ENCODE measurements around the gene SUCO.

The SUCO gene

GRCh38 chr1:172656576-172656975, 123.6 kb downstream of the SUCO start:
- Histone ChIP-seq H4K91ac (ENCODE audit: low read depth, low read length) (no peak overlapping the region), H2AK5ac (ENCODE audit: low read length) (no peak overlapping the region), H3K27ac (ENCODE audit: low read depth, low read length) (no peak overlapping the region), H3K4me3 (ENCODE audit: low read depth, low read length) (peak overlapping the region; percentile 36), H3K9ac (ENCODE audit: low read length) (peak overlapping the region; percentile 64), H2BK120ac (ENCODE audit: insufficient read depth, low read length, poor library complexity) (no peak overlapping the region), H4K8ac (ENCODE audit: low read depth, low read length) (no peak overlapping the region), H2BK5ac (ENCODE audit: low read depth, low read length, poor library complexity) (no peak overlapping the region), H3K14ac (ENCODE audit: low read length) (no peak overlapping the region), H3K79me2 (ENCODE audit: control insufficient read depth, insufficient read depth, low read length, poor library complexity) (no peaks in the 10 kb centered on the region), H3K79me1 (ENCODE audit: low read length) (peaks cover 6% of the 10 kb centered on the region), H3K18ac (ENCODE audit: low read length) (no peak overlapping the region), H4K12ac (ENCODE audit: low read depth, low read length) (no peak overlapping the region), H2BK12ac (ENCODE audit: low read length) (no peak overlapping the region), H3K27me3 (ENCODE audit: insufficient read depth, low read length) (no peaks in the 10 kb centered on the region), H2AFZ (ENCODE audit: insufficient read depth, low read length, poor library complexity) (no peak overlapping the region), H3K4ac (ENCODE audit: low read depth, low read length) (no peak overlapping the region), H3K9me3 (ENCODE audit: insufficient read depth, low read depth, low read length) (no peaks in the 10 kb centered on the region), H3K36me3 (ENCODE audit: control insufficient read depth in 1 of 2, insufficient read depth in 2 of 2, low read length in 2 of 2) (no peaks in the 10 kb centered on the region), H3K23ac (ENCODE audit: low read length) (no peak overlapping the region), H3K4me1 (ENCODE audit: control insufficient read depth in 1 of 2, insufficient read depth in 2 of 2, low read length in 2 of 2) (peaks cover 0 to 8% of the 10 kb centered on the region in 2 experiments), H3K4me2 (ENCODE audit: low read length) (no peak overlapping the region)
- no CpG with 5 or more reads among the region's 6 CpGs for WGBS (ENCODE audit: extremely low coverage, insufficient coverage, insufficient read length)
- no peak for DNase-seq

- Histone ChIP-seq H4K8ac (ENCODE audit: low read depth, low read length) (peak overlapping the region; percentile 16), H3K9me3 (ENCODE audit: insufficient read depth, low read depth, low read length) (no peaks in the 10 kb centered on the region), H4K91ac (ENCODE audit: low read depth, low read length) (peak overlapping the region; percentile 62), H2AFZ (ENCODE audit: insufficient read depth, low read length, poor library complexity) (no peak overlapping the region), H3K79me1 (ENCODE audit: low read length) (peaks cover 6% of the 10 kb centered on the region), H3K4me2 (ENCODE audit: low read length) (no peak overlapping the region), H3K9ac (ENCODE audit: low read length) (no peak overlapping the region), H2AK5ac (ENCODE audit: low read length) (peak overlapping the region; percentile 96), H3K4me1 (ENCODE audit: control insufficient read depth in 1 of 2, insufficient read depth in 2 of 2, low read length in 2 of 2) (peaks cover 0 to 8% of the 10 kb centered on the region in 2 experiments), H3K4ac (ENCODE audit: low read depth, low read length) (no peak overlapping the region), H3K23ac (ENCODE audit: low read length) (no peak overlapping the region), H3K14ac (ENCODE audit: low read length) (peak overlapping the region; percentile 61), H3K27me3 (ENCODE audit: insufficient read depth, low read length) (no peaks in the 10 kb centered on the region), H4K12ac (ENCODE audit: low read depth, low read length) (no peak overlapping the region), H3K18ac (ENCODE audit: low read length) (peak overlapping the region; percentile 71), H3K79me2 (ENCODE audit: control insufficient read depth, insufficient read depth, low read length, poor library complexity) (no peaks in the 10 kb centered on the region), H3K36me3 (ENCODE audit: control insufficient read depth in 1 of 2, insufficient read depth in 2 of 2, low read length in 2 of 2) (no peaks in the 10 kb centered on the region), H2BK120ac (ENCODE audit: insufficient read depth, low read length, poor library complexity) (peak overlapping the region; percentile 58), H3K27ac (ENCODE audit: low read depth, low read length) (no peak overlapping the region), H3K4me3 (ENCODE audit: low read depth, low read length) (no peak overlapping the region), H2BK5ac (ENCODE audit: low read depth, low read length, poor library complexity) (no peak overlapping the region), H2BK12ac (ENCODE audit: low read length) (peak overlapping the region; percentile 84)
- DNase-seq, result no peak
- WGBS (ENCODE audit: extremely low coverage, insufficient coverage, insufficient read length), result no CpG with 5 or more reads among the region's 1 CpG
Measured at GRCh38 chr1:172657586-172657985, 124.6 kb downstream of the SUCO start.

- Histone ChIP-seq H3K27ac (ENCODE audit: low read depth, low read length) (no peak within 1 kb of the TSS), H2AFZ (ENCODE audit: insufficient read depth, low read length, poor library complexity) (no peak within 1 kb of the TSS), H3K14ac (ENCODE audit: low read length) (peak within 1 kb of the TSS; percentile 28), H3K79me2 (ENCODE audit: control insufficient read depth, insufficient read depth, low read length, poor library complexity) (no peaks in the 10 kb centered on the region), H3K79me1 (ENCODE audit: low read length) (peaks cover 6% of the 10 kb centered on the region), H3K9me3 (ENCODE audit: insufficient read depth, low read depth, low read length) (no peaks in the 10 kb centered on the region), H2BK120ac (ENCODE audit: insufficient read depth, low read length, poor library complexity) (no peak within 1 kb of the TSS), H3K23ac (ENCODE audit: low read length) (no peak within 1 kb of the TSS), H3K36me3 (ENCODE audit: control insufficient read depth in 1 of 2, insufficient read depth in 2 of 2, low read length in 2 of 2) (no peaks in the 10 kb centered on the region), H3K4me1 (ENCODE audit: control insufficient read depth in 1 of 2, insufficient read depth in 2 of 2, low read length in 2 of 2) (peaks cover 0 to 8% of the 10 kb centered on the region in 2 experiments), H3K4me2 (ENCODE audit: low read length) (no peak within 1 kb of the TSS), H3K4me3 (ENCODE audit: low read depth, low read length) (no peak within 1 kb of the TSS), H2AK5ac (ENCODE audit: low read length) (peak within 1 kb of the TSS; percentile 52), H3K9ac (ENCODE audit: low read length) (no peak within 1 kb of the TSS), H4K91ac (ENCODE audit: low read depth, low read length) (no peak within 1 kb of the TSS), H3K18ac (ENCODE audit: low read length) (no peak within 1 kb of the TSS), H3K27me3 (ENCODE audit: insufficient read depth, low read length) (no peaks in the 10 kb centered on the region), H3K4ac (ENCODE audit: low read depth, low read length) (no peak within 1 kb of the TSS), H4K12ac (ENCODE audit: low read depth, low read length) (no peak within 1 kb of the TSS), H4K8ac (ENCODE audit: low read depth, low read length) (peak within 1 kb of the TSS; percentile 16), H2BK12ac (ENCODE audit: low read length) (peak within 1 kb of the TSS; percentile 56), H2BK5ac (ENCODE audit: low read depth, low read length, poor library complexity) (peak within 1 kb of the TSS; percentile 37)
- WGBS (ENCODE audit: extremely low coverage, insufficient coverage, insufficient read length), result no CpG with 5 or more reads among the region's 11 CpGs
- DNase-seq, result no peak
Measured at GRCh38 chr1:172658871-172659453, 126.0 kb downstream of the SUCO start, which contains the start of gene FASLG. TSS of gene FASLG (plus strand) at chr1:172659103. CDS start at chr1:172659202, 99 bp downstream.

GRCh38 chr1:172661107-172661506, 128.2 kb downstream of the SUCO start:
- no CpG with 5 or more reads among the region's 3 CpGs for WGBS (ENCODE audit: extremely low coverage, insufficient coverage, insufficient read length)
- H3K9me3 ChIP-seq (ENCODE audit: insufficient read depth, low read depth, low read length), result no peaks in the 10 kb centered on the region
- no peak overlapping the region for H3K18ac ChIP-seq (ENCODE audit: low read length)
- H3K4me3 ChIP-seq (ENCODE audit: low read depth, low read length), result no peak overlapping the region
- DNase-seq, result no peak
- no peak overlapping the region for H2AFZ ChIP-seq (ENCODE audit: insufficient read depth, low read length, poor library complexity)
- H4K8ac ChIP-seq (ENCODE audit: low read depth, low read length), result no peak overlapping the region
- H3K9ac ChIP-seq (ENCODE audit: low read length), result no peak overlapping the region
- no peak overlapping the region for H3K14ac ChIP-seq (ENCODE audit: low read length)
- no peak overlapping the region for H3K4me2 ChIP-seq (ENCODE audit: low read length)
- H3K27me3 ChIP-seq (ENCODE audit: insufficient read depth, low read length), result no peaks in the 10 kb centered on the region
- no peak overlapping the region for H3K23ac ChIP-seq (ENCODE audit: low read length)
- H2BK120ac ChIP-seq (ENCODE audit: insufficient read depth, low read length, poor library complexity), result no peak overlapping the region
- peaks cover 0 to 8% of the 10 kb centered on the region in 2 experiments for H3K4me1 ChIP-seq (ENCODE audit: control insufficient read depth in 1 of 2, insufficient read depth in 2 of 2, low read length in 2 of 2)
- H3K79me1 ChIP-seq (ENCODE audit: low read length), result peaks cover 6% of the 10 kb centered on the region
- H3K36me3 ChIP-seq (ENCODE audit: control insufficient read depth in 1 of 2, insufficient read depth in 2 of 2, low read length in 2 of 2), result no peaks in the 10 kb centered on the region
- no peak overlapping the region for H3K27ac ChIP-seq (ENCODE audit: low read depth, low read length)
- H3K79me2 ChIP-seq (ENCODE audit: control insufficient read depth, insufficient read depth, low read length, poor library complexity), result no peaks in the 10 kb centered on the region
- no peak overlapping the region for H4K91ac ChIP-seq (ENCODE audit: low read depth, low read length)
- no peak overlapping the region for H2AK5ac ChIP-seq (ENCODE audit: low read length)
- no peak overlapping the region for H2BK5ac ChIP-seq (ENCODE audit: low read depth, low read length, poor library complexity)
- no peak overlapping the region for H4K12ac ChIP-seq (ENCODE audit: low read depth, low read length)
- H2BK12ac ChIP-seq (ENCODE audit: low read length), result no peak overlapping the region
- no peak overlapping the region for H3K4ac ChIP-seq (ENCODE audit: low read depth, low read length)

All from trophoblast cell (in vitro differentiated cells and primary cell).